C4-2B (cell line): ENCODE measurements around the gene PTPRA.

Experiments used
- H3K27ac ChIP-seq: fragments of 450-650 bp; 2 replicates; pipeline ENCODE4 v1.5.1; 2017
- ZFX ChIP-seq: fragments of 450-650 bp; IDR thresholded peaks from 2 replicates; pipeline ENCODE4 v1.6.1; 2017
- TF ChIP-seq, protein P1 (sequence below): fragments of 450-650 bp; conservative IDR thresholded peaks from 2 replicates; pipeline ENCODE4 v1.5.1; 2017; ENCODE audit warnings: mild to moderate bottlenecking

PTPRA gene

DNA sequence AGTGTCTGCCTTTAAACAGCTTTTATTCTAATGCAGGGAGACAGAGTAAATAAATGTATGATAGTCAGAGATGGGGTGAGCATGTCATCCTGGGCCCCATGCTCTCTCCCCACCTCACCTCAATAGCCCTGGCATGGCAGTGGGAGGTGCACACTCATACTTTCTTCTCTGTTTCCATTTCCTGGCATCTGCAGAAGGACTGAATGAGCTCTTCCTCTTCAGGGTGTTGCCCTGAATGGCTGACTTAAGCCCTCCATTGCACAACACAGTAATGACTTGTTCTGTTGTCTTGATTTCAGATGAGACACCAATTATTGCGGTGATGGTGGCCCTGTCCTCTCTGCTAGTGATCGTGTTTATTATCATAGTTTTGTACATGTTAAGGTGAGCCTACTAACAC lies 113.2 kb downstream of the PTPRA start:
- H3K27ac ChIP-seq: no peak overlapping the region
- TF ChIP-seq, protein P1, sequence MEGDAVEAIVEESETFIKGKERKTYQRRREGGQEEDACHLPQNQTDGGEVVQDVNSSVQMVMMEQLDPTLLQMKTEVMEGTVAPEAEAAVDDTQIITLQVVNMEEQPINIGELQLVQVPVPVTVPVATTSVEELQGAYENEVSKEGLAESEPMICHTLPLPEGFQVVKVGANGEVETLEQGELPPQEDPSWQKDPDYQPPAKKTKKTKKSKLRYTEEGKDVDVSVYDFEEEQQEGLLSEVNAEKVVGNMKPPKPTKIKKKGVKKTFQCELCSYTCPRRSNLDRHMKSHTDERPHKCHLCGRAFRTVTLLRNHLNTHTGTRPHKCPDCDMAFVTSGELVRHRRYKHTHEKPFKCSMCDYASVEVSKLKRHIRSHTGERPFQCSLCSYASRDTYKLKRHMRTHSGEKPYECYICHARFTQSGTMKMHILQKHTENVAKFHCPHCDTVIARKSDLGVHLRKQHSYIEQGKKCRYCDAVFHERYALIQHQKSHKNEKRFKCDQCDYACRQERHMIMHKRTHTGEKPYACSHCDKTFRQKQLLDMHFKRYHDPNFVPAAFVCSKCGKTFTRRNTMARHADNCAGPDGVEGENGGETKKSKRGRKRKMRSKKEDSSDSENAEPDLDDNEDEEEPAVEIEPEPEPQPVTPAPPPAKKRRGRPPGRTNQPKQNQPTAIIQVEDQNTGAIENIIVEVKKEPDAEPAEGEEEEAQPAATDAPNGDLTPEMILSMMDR: no peak
- TF ChIP-seq ZFX: no peak

DNA sequence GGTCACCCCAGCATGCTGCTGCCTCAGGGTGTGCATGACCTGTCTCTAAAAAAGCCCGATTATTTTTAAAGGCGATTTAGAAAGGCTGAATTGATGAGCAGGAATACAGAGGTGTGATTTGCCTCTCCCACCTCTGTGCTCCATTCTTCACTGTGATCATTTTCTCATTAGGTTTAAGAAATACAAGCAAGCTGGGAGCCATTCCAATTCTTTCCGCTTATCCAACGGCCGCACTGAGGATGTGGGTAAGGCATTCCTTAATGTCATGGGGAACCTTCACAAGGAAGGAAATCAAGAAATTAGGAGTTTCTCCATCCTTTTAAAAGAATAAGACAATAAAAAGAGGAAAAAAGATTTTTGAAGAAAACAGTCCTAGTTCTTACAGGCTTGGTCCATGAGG lies 114.6 kb downstream of the PTPRA start:
- H3K27ac ChIP-seq: no peak overlapping the region
- no peak for TF ChIP-seq ZFX
- TF ChIP-seq, protein P1: no peak

DNA sequence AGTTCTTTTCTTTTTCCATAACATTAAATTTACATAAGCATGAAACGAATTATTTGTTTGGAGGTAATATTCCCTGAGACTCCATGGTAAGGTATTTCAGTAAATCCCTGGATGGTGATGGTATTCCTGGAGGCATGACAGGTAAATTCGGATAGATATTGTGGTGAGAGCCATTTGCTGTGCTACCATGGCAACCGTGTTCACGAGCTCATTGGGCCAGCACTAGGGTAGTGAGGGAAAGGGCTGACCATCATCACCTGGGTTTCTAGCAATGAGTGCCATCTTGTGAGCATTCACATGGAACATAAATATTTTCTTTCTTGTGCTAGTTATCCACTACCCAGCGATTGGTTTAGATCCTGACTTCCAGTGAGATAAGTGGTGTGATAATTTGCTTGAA lies 118.3 kb downstream of the PTPRA start:
- TF ChIP-seq, protein P1: no peak
- TF ChIP-seq ZFX: no peak
- H3K27ac ChIP-seq: no peak overlapping the region

DNA sequence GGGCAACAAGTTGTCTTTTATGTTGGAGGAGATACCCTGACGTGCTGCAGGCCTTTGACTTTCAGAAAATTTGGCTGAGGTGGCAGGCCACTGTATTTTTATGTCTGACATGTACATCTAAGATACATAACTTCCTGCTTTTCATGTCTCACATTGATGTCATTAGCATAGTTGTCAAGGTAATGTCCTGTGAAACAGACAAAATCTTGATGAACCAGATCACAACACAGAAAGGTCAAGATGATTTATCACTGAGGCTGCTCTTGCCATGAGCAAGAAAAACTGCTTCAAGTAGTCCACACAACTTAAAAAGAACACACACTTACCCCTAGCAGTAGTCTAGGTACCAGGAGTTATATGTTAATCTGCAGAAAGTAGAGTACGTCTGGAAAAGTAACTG lies 120.0 kb downstream of the PTPRA start:
- no peak for TF ChIP-seq ZFX
- TF ChIP-seq, protein P1: no peak

DNA sequence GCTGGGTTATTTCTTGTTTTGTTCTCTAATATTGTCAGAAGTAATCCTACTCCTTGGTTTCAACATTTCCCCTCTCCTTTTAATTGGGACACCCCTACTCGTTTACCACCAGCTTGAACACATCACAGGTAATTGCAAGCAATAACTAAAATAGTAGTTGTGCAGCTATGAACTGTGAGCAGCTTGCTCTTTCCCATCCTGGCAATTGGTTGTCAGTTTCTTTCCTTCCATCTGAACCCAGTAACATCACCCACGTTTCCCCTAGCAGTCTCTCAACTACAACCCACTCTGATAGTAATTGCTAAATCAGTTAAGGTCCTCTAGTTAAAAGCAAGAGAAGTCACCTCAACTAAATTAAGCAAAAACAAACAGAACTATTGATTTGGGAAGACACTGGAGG lies 122.5 kb downstream of the PTPRA start:
- peak overlapping the region; percentile 55; the same call in 1 of the 2 replicates for H3K27ac ChIP-seq

More for the DNA sequence above, 120.0 kb downstream of the PTPRA start:
- H3K27ac ChIP-seq: no peak overlapping the region

DNA sequence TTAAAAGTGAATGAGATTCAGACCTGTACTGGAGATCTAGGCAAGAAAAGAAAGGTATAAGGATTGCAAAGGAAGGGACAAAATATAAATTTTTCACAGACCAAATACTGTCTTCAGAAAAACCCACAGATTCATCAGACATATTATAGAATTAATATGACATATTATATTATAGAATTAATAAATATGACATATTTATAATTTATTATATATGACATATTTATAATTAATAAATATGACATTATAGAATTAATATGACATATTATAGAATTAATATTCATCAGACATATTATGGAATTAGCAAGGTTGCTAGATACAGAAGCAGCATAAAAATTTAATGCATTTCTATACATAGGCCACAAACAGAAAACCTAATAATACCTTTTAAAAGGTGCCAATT lies 125.4 kb downstream of the PTPRA start:
- TF ChIP-seq, protein P1: no peak
- no peak for TF ChIP-seq ZFX
- no peak overlapping the region for H3K27ac ChIP-seq

More for the DNA sequence above, 122.5 kb downstream of the PTPRA start:
- TF ChIP-seq, protein P1: no peak
- no peak for TF ChIP-seq ZFX

DNA sequence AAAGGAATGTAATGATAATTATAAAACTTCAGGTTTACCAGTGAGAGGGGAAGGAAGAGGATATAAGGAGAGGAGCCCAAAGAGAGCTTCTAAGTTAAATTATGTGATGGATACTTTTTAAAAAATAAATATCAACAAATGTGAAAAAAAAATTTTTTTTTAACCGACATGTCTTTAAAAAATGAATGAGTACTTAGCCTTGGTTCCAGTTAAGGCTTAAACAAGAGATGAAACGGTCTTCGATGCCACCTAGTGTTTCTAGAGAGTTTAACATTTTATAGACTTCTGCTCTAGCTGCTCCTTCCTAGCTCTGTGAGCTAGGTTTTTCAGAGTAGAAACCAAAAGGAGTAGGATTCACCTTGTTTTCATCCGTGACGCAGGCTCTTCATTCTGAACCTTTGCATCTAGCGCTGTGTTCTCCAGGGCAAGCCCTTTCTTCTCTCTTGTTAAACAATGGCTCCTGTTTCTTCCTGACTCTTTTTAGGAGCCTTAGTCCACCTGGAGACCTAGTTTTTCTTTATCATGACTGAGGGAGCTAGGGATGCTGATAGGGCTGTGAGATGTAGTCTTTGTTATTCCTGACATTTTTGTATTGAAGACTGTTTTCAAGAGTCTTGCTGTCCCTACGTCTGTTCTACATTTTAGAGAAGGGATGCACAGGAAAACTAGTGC lies 127.7 kb downstream of the PTPRA start:
- no peak for TF ChIP-seq ZFX
- TF ChIP-seq, protein P1: peak; percentile 71
- H3K27ac ChIP-seq: no peak overlapping the region
